HG03571 (cell line): ENCODE results near the gene ZBTB7C.

ENCODE experiments used
- ATAC-seq: cut with Tn5 transposase; IDR thresholded peaks from one replicate; pipeline ENCODE4 v1.9.1; 2021; ENCODE audit not compliant: unreplicated experiment

Gene ZBTB7C

GRCh38 chr18:48127606-48128005 lies 281.6 kb downstream of the ZBTB7C start:
- no peak for ATAC-seq

GRCh38 chr18:48126240-48126639 lies 282.9 kb downstream of the ZBTB7C start:
- no peak for ATAC-seq

DNA sequence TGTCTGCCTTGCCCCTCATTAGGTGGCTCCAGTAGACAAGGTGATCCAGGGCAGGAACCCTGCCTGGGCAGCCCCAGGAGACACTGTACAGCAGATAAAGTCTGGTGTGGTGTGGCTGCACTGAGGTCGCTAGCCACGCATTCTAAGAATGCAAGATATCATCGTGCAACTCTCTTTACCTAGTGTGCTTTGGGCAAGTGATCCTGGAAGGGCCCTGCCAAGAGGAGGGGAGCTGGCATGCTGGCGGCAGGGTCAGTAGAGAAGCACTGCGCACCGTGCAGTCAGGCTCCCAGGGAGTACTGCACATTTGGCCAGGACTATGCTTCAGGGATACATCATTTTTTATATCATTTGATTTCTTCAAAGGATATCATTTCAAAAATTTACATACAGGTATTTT lies 283.5 kb downstream of the ZBTB7C start:
- no peak for ATAC-seq

DNA sequence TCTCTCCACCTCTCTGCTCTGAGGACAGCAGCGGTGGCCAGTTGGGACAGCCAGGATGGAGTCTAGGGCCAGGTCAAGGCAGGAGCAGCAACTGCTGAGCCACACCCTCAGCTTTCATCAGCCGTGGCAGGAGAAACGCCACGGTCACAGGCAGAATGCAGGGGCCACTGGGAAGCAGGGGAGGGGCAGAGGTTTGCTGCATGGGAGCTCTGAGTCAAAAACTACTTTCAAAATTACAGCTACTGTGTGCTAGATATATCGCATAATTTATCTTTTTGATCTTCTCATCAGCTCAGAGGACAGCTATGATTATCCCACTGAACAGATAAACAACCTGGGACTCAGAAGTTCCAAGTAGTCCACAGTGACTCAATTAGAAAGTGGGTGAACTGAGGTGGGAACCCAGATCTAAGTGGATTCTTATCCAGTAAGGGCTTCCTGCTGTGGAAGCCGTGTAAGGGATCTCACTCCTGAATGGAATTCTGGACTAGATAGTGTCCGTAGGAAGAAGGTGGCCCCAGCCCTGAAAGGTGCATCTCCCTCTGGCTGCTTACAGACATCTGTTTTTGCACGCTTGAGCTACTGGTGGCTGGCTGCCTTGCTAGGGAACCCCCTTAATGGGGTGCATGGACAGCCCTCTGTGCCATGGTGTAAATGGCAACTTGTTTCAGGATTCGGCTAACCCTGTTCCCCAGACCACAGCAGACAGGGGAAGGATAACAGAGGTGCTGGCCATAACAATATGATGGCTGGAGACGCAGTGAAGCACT lies 284.1 kb downstream of the ZBTB7C start:
- ATAC-seq: no peak

DNA sequence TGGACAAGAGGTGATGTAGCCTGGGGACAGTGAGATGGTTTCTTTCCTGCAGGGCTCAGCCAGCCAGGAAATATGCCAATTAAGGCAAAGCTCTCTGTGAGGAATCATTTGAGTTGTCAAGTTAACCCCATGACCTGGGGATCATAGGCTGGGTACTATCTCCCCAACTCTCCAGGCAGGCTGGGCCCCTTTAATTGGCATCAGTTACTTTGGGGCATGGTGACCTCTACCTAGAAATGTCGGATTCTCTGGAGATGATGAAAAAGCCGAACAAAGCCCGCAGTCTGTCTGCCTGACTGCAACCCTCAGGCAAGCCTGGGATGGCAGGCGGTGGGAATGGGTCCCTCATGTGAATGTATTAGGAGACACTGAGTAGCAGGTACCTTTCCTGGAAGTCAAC lies 285.2 kb downstream of the ZBTB7C start:
- no peak for ATAC-seq

DNA sequence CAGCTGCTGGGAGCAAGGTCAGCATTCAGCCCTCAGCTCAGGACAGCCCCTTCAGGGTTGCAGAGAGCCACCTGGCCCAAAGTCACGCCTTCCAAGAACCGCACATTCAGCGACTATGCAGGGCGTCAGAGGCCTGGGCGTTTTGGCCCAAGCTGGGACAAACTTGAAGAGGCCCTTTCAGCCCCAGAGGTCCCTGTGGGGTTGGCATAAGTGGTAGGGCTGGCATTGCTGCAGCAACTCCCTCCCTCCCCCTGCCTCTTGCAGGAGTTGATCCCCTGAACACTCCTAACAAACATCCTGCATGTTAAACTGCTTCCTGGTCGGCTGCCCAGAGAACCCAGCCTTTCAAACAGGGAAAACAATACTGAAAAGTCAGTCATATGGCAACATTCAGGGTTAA lies 285.9 kb downstream of the ZBTB7C start:
- no peak for ATAC-seq

DNA sequence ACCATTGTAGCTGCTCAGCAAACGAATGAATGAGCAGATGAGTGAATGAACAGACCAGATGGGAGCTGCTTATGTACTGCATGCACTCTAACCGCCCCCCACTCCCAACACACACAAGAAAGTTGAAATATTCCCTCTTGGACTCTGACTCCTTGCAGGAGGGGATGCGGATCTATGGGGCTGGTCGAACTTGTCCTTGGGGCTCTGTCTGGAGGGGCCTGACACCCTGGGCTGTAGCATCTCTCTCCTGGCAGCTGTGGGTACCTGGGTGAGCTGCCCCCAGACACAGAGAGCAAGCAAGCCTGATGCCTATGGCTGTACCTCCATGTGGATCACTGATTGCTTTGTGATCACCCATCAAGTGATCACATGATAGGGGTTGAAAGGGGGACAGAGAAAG lies 286.4 kb downstream of the ZBTB7C start:
- ATAC-seq: no peak

DNA sequence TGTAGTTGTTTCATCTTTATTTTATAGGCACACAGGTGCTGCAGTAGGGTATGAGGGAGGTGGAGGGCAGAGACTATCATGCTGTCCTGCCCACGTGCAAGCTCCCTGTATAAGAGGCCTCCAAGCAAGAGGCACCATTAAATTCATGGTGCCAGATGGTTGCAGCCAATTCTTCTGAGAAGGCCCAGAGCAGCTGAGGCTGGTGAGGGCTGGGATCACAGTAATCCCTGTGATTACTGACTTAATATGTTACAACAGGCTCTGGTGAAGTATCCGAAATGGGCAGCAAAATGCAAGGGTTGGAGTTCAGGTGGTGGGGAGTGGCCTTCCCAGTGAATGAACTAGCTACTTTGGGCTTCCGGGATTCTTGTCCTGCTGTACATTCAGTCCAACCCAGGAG lies 286.8 kb downstream of the ZBTB7C start:
- no peak for ATAC-seq

DNA sequence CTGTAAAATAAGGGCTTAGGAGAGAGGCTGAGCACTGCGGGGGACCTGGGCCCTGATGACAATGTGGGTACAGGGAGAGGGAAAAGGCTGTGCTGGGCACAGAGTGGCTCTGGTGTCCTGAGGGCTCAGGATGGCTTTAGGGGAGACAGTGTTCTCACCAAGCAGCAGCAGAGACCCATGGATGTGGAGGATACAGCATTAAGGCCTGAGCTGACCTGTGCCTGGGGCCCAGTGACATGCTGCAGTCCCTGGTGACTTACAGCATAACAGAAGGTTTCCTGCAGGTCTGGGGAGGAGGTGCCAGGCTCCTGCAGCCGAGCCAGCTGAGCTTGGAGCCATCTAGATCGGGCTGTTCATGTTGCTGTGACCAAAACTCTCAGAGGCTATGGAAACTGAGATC lies 287.4 kb downstream of the ZBTB7C start:
- ATAC-seq: no peak

- no peak for ATAC-seq
These were observed 290.0 kb downstream of the ZBTB7C start for GRCh38 chr18:48119204-48119603.

DNA sequence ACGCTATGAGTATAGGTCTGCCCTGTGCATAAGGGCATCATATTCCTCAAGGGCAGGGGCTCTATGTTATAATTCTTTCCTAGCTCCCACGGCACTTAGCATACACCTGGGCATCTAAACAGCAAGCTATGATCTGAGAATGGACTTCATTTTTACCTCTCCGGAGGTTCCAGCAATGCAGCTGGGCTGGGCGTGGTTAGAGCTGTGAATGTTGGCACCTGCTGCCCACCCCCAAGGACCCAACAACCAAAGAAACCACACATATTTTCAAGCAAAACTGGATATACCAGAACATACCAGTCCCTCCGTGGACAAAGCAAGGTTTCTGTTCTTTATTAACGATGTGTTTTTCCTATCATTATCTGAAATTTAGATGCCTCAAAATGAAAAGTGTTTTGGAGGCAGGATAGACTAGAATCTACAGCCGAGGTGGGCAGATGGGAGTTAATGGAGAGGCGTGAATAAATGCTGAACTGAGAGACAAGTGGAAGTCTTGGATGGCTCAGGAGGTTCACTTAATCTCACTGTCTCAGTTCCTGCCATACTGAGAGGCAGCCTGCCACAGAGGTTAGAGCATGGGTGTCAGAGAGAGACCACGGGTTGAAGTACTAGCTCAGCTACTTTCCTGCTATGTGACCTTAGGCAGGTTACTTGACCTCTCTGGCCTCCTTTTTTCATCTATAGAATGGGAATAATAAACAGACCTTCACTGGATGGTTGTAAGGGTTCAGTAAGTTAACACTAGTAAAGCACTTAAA lies 292.1 kb downstream of the ZBTB7C start:
- no peak for ATAC-seq

DNA sequence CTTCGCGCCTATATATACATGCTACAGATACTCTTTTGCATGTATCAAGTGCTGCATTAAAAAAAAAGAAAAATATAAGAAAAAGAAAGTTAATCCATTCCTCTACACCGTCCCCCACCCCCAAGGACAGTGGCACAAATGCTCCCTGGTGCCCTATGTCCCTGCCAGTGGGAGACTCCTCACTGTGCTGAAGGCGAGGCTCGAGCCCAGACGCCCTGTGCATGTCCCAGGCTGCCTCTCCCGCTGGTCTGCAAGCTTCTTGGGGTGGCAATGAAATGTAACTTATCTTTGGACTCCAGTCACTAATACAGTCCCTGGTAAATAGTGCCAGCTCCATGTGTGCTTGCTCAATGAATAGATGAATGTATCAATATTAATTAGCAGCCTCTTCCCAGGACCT lies 293.2 kb downstream of the ZBTB7C start:
- ATAC-seq: no peak

- no peak for ATAC-seq
These were observed 295.5 kb downstream of the ZBTB7C start for GRCh38 chr18:48113691-48114090.

GRCh38 chr18:48111587-48111986 lies 297.6 kb downstream of the ZBTB7C start:
- ATAC-seq: no peak

DNA sequence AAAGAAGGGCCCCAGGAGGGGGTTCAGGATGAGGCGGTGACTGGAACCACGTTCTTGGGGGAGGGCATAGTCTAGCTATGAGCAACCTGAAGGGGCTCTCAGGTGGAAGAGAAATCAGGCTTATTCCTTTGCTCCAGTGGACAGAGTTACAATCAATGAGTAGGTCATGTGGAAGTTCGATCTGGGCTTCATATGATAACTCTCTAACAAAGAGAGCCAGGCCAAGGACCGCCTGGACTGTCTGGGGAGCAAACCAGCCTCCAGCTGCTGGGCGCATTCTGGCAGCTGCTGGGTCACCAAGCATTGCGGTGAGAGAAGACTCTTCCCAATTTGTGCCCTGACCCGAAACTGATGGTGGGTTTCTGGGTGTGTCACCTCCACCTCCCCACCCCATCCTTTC lies 298.4 kb downstream of the ZBTB7C start:
- no peak for ATAC-seq

DNA sequence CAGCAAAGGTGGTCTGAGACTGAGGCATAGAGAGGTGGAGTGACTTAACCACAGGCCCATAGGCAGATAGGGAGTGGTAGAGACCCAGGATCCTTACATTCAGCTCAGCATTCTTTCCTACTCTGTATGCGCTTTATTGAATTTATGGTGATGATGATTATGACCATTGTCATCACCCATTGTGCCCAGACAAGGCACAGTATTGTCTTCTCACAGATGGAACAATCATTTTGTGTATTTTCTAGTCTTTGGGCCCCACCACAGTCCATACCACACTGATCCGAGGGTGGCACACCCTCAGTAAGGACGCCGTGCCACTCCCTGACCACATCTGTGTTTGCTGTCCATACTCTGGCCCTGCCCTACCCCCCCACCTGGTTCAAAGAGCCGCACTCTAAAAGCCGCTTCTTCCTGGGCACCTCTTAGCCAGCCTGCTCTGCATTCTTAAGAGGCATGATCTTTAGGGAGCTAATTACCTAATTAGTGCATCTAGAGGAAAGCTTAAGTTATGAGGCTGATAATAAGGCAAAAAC lies 299.2 kb downstream of the ZBTB7C start:
- no peak for ATAC-seq

DNA sequence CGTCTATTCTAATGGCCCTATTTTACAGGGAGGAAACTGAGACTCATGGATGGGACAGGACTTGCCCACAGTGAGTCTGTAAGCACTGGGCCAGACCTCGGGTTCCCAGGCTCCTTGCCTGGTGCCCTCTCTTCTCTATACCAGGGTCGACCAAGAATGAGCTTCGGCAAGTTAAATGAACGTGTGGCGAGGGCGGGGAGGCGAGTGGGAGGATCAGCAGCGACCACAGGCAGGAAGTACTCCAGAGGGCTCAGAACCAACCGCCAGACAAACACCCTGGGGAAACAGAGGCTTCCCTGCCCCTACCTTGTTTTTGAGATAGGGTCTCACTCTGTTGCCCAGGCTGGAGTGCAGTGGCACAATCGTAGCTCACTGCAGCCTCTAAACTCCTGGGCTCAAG lies 301.0 kb downstream of the ZBTB7C start:
- ATAC-seq: no peak

GRCh38 chr18:48106976-48107781 lies 302.0 kb downstream of the ZBTB7C start:
- ATAC-seq: no peak

DNA sequence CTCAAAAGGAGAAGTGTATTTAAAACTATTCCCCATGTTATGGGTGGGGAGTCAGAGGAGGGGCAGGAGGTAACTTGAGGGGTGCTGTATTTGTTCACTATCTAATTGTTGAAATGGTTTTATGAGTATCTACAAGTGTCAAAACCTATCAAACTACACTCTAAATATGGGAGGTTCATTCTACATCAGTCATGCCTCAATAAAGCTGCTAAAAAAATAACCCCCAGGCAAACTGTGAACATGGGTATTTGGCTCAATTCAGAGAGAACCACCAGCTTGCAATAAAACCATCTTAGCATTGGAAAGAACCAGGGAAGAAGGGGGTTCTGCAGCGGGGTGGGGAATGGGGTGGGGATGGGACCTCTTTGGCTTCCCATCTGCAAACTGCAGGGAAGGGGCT lies 302.7 kb downstream of the ZBTB7C start:
- no peak for ATAC-seq

GRCh38 chr18:48105317-48105716 lies 303.9 kb downstream of the ZBTB7C start:
- no peak for ATAC-seq

GRCh38 chr18:48104705-48105104 lies 304.5 kb downstream of the ZBTB7C start:
- ATAC-seq: no peak
